HL-60 (cell line): Measurements from ENCODE around the gene PHF3.

Experiments
- DNase-seq, 2 experiments: peaks; one replicate each; pipeline ENCODE4 v3.0.0-alpha.2; 2010 to 2020; ENCODE audit warnings: low read depth in 1 of 2, low spot score in 1 of 2
- H3K27ac ChIP-seq: fragments of 250-450 bp; sonication (Bioruptor Pico); replicated peaks from 2 replicates; pipeline ENCODE4 v1.5.1; 2020; ENCODE audit warnings: mild to moderate bottlenecking, moderate library complexity
- H3K27me3 ChIP-seq: fragments of 250-450 bp; sonication (Bioruptor Pico); 2 replicates; pipeline ENCODE4 v1.5.1; 2021; ENCODE audit warnings: mild to moderate bottlenecking, moderate library complexity; ENCODE audit not compliant: insufficient read depth, poor library complexity, severe bottlenecking
- H3K4me3 ChIP-seq: replicated peaks from 2 replicates; pipeline ENCODE4 v1.5.1; 2011; ENCODE audit warnings: mild to moderate bottlenecking, control low read depth, low read length; ENCODE audit not compliant: insufficient read depth
- CTCF ChIP-seq: IDR thresholded peaks from one replicate; pipeline ENCODE4 v1.5.1; 2011; ENCODE audit warnings: low read length, control low read depth, inconsistent platforms; ENCODE audit not compliant: insufficient read depth
- GABPA ChIP-seq: IDR thresholded peaks from 2 replicates; pipeline ENCODE4 v1.6.1; 2012; ENCODE audit warnings: low read depth
- POLR2AphosphoS5 ChIP-seq: IDR thresholded peaks from 2 replicates; pipeline ENCODE4 v1.6.1; 2012; ENCODE audit warnings: low read depth
- REST ChIP-seq: IDR thresholded peaks from 2 replicates; pipeline ENCODE4 v1.6.1; 2012; ENCODE audit warnings: low read depth; ENCODE audit not compliant: insufficient replicate concordance
- SPI1 ChIP-seq: IDR thresholded peaks from 2 replicates; pipeline ENCODE4 v1.6.1; 2012; ENCODE audit warnings: low read depth, mild to moderate bottlenecking, borderline replicate concordance

PHF3 gene

GRCh38 chr6:63757826-63758225 is 122.2 kb downstream of the PHF3 start:
- DNase-seq = no peak
- no peak overlapping the region for H3K27ac ChIP-seq
- no peak overlapping the region for H3K4me3 ChIP-seq
- TF ChIP-seq GABPA (no peak), REST (no peak), SPI1 (no peak), POLR2AphosphoS5 (no peak), CTCF (no peak)
- no peaks in the 10 kb centered on the region for H3K27me3 ChIP-seq

GRCh38 chr6:63759605-63760105 is 124.1 kb downstream of the PHF3 start:
- Histone ChIP-seq H3K27ac (no peak overlapping the region), H3K4me3 (no peak overlapping the region), H3K27me3 (no peaks in the 10 kb centered on the region)
- TF ChIP-seq GABPA = no peak
- no peak for TF ChIP-seq SPI1
- no peak for TF ChIP-seq POLR2AphosphoS5
- no peak for TF ChIP-seq CTCF
- TF ChIP-seq REST = no peak
- no peak for DNase-seq

- DNase-seq = no peak
- TF ChIP-seq SPI1 (no peak), GABPA (no peak), REST (no peak), POLR2AphosphoS5 (no peak), CTCF (no peak)
Measured at GRCh38 chr6:63760199-63760598, 124.6 kb downstream of the PHF3 start.

More at GRCh38 chr6:63760199-63760598, 124.6 kb downstream of the PHF3 start:
- no peak overlapping the region for H3K27ac ChIP-seq
- H3K27me3 ChIP-seq = no peaks in the 10 kb centered on the region
- H3K4me3 ChIP-seq = no peak overlapping the region
